ENCODE measurements around the gene RNFT2.
A peak's percentile ranks its signal among the peaks of the same experiment; 100 is the strongest.

Gene RNFT2

GRCh38 chr12:116860263-116860662 lies 122.1 kb downstream of the RNFT2 start:
- H3K4me3 ChIP-seq (ENCODE audit: low read length): no peak overlapping the region
- no peak for TF ChIP-seq CTCF (IDR thresholded peaks at IDR 0.05; ENCODE audit: insufficient read depth, low read depth, low read length, missing control alignments)
- no peak for DNase-seq (ENCODE audit: low read depth)

- no peak for DNase-seq (ENCODE audit: low read depth)
- no peak for TF ChIP-seq CTCF (IDR thresholded peaks at IDR 0.05; ENCODE audit: insufficient read depth, low read depth, low read length, missing control alignments)
- no peak overlapping the region for H3K4me3 ChIP-seq (ENCODE audit: low read length)
Observed at GRCh38 chr12:116861320-116861719, 123.2 kb downstream of the RNFT2 start.

DNA sequence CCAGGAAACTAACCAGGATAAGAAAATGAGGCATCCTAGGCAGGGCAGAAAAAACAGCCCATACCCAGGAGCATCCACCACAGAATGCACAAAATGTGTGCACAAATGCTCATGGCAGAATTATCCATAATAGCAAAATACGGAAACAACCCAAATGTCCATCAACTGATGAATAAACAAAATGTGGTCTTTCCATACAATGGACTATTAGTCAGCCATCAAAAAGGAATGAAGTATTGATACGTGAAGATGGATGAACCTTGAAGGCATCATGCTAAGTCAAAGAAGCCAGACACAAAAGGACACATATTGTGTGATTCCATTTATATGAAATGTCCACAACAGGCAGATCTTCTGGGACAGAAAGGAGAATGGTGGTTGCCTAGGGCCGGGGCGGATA lies 124.1 kb downstream of the RNFT2 start:
- no peak for TF ChIP-seq CTCF (IDR thresholded peaks at IDR 0.05; ENCODE audit: insufficient read depth, low read depth, low read length, missing control alignments)
- no peak for DNase-seq (ENCODE audit: low read depth)
- no peak overlapping the region for H3K4me3 ChIP-seq (ENCODE audit: low read length)

DNA sequence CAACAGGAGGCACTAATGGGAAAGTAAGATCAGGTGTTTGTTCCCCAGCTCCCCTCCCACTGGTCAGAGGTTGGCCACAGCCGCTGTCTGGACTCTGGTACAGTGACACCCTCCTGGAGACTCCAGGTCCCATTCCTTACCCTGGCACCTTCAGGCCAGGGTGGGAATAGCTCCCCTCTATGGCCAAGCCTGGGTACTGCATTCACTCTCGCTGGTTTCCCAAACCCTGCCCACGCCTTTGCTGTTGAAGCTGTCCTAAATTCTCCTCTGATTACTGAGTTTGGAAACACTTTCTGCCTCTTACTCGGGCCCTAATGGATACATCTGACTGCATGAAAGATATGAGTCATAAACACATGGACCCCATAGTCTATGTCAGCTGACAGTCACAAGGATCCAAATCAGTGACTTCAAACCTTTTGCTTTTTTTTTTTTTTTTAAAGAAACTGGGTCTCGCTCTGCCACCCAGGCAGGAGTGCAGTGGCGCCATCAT lies 125.2 kb downstream of the RNFT2 start:
- no peak for TF ChIP-seq CTCF (IDR thresholded peaks at IDR 0.05; ENCODE audit: insufficient read depth, low read depth, low read length, missing control alignments)
- DNase-seq (ENCODE audit: low read depth): no peak
- no peak overlapping the region for H3K4me3 ChIP-seq (ENCODE audit: low read length)

DNA sequence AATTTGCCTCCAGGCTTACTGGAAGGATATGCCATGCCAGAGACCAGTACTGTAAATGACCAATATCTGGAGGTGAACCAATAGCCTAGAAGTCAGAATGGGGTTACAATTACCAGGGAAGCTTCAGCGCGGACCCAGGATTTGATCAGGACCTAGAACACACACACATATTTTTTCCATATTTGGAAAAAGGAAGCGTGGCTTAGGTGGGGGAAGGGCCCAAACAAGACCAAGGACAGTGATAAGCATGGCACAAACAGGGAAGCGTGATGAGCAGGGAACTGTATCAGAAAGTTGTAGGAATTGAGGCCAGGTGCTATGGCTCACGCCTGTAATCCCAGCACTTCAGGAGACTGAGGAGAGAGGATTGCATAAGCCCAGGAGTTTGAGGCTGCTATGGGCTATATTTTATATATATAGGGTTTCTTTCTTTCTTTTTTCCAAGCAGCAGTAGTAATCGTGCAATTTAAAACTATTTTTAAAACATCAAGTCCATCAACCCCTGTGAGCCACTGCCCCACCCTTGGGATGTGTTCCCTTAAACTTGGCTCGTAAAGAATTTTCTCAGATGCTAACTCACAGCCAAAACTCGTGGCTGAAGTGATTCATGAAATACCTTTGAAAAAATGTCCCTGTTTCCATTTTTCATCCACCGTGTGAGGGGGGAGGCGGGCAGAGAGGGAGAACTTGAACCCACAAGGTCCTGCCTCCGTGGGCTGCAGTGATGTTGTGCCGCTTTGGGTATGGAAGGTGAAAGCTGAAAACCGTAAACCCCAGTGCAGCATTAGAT lies 126.5 kb downstream of the RNFT2 start:
- DNase-seq (ENCODE audit: low read depth): peak; percentile 8
- TF ChIP-seq CTCF (IDR thresholded peaks at IDR 0.05; ENCODE audit: insufficient read depth, low read depth, low read length, missing control alignments): no peak
- H3K4me3 ChIP-seq (ENCODE audit: low read length): no peak overlapping the region

GRCh38 chr12:116867523-116867922 lies 129.4 kb downstream of the RNFT2 start:
- DNase-seq (ENCODE audit: low read depth): no peak
- no peak overlapping the region for H3K4me3 ChIP-seq (ENCODE audit: low read length)
- no peak for TF ChIP-seq CTCF (IDR thresholded peaks at IDR 0.05; ENCODE audit: insufficient read depth, low read depth, low read length, missing control alignments)

DNA sequence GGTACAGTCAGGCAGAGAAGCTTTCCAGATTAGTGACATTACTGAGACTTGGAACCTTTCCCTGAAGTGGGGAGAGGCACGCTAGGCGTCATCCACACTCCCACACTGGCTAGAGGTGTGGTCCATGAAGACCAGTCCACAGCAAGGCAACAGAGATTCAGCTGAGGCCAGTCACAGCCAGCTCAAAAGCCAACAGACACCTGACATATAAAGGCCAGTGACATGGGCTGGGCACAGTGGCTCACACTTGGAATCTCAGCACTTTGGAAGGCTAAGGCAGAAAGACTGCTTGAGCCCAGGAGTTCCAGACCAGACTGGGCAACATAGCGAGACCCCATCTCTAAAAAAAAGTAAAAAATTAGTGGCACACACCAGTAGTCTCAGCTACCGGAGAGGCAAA lies 132.2 kb downstream of the RNFT2 start:
- no peak for DNase-seq (ENCODE audit: low read depth)
- TF ChIP-seq CTCF (IDR thresholded peaks at IDR 0.05; ENCODE audit: insufficient read depth, low read depth, low read length, missing control alignments): no peak
- no peak overlapping the region for H3K4me3 ChIP-seq (ENCODE audit: low read length)
